ENCODE data around the gene ME1.

ME1 gene

GRCh38 chr6:83385473-83385872, 45.4 kb downstream of the ME1 start:
- Histone ChIP-seq H4K20me1 (ENCODE audit: insufficient read depth, low read length, poor library complexity, severe bottlenecking) (no peaks in the 10 kb centered on the region), H3K9me3 (ENCODE audit: insufficient read depth, low read depth, low read length) (no peaks in the 10 kb centered on the region), H3K79me2 (ENCODE audit: insufficient read depth, low read length) (no peaks in the 10 kb centered on the region), H2AFZ (ENCODE audit: low read length) (no peak overlapping the region), H3K9ac (ENCODE audit: low read depth, low read length, poor library complexity, severe bottlenecking) (no peak overlapping the region), H3K4me1 (ENCODE audit: insufficient read depth, low read length, poor library complexity, severe bottlenecking) (no peaks in the 10 kb centered on the region), H3K36me3 (ENCODE audit: insufficient read depth, low read length) (no peaks in the 10 kb centered on the region), H3K9me2 (replicated peaks; ENCODE audit: low read depth, low read length) (no peaks in the 10 kb centered on the region), H3F3A (ENCODE audit: low read depth) (no peaks in the 10 kb centered on the region), H3K4me3 (ENCODE audit: low read length, poor library complexity, severe bottlenecking) (no peak overlapping the region), H3K4me2 (ENCODE audit: low read depth, low read length, poor library complexity, severe bottlenecking) (no peak overlapping the region), H3K27me3 (ENCODE audit: insufficient read depth, low read length, poor library complexity, severe bottlenecking) (no peaks in the 10 kb centered on the region)
- TF ChIP-seq CTCF (conservative IDR thresholded peaks at IDR 0.05; ENCODE audit: low read length) (no peak), EZH2phosphoT487 (IDR thresholded peaks at IDR 0.05; ENCODE audit: borderline replicate concordance) (no peak)

DNA sequence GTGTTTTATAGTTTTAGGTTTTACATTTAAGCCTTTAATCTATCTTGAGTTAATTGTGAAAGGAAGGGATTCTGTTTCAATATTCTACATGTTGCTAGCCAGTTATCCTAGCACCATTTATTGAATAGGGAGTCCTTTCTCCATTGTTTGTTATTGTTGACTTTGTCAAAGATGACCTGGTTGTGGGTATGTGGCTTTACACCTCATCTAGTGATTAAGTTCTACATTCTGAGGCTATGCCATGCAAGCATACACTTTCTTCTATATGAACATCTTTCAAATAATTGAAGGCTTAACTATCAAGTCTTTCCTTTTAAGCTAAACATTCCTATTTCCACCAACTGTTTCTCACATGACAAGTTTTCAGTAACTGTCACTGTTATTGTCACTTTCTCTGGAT, 46.1 kb downstream of the ME1 start:
- H2AFZ ChIP-seq (ENCODE audit: low read length): no peak overlapping the region
- H3F3A ChIP-seq (ENCODE audit: low read depth): no peaks in the 10 kb centered on the region
- H4K20me1 ChIP-seq (ENCODE audit: insufficient read depth, low read length, poor library complexity, severe bottlenecking): no peaks in the 10 kb centered on the region
- no peaks in the 10 kb centered on the region for H3K36me3 ChIP-seq (ENCODE audit: insufficient read depth, low read length)
- H3K9ac ChIP-seq (ENCODE audit: low read depth, low read length, poor library complexity, severe bottlenecking): no peak overlapping the region
- H3K4me1 ChIP-seq (ENCODE audit: insufficient read depth, low read length, poor library complexity, severe bottlenecking): no peaks in the 10 kb centered on the region
- no peaks in the 10 kb centered on the region for H3K9me3 ChIP-seq (ENCODE audit: insufficient read depth, low read depth, low read length)
- no peak overlapping the region for H3K4me2 ChIP-seq (ENCODE audit: low read depth, low read length, poor library complexity, severe bottlenecking)
- no peaks in the 10 kb centered on the region for H3K27me3 ChIP-seq (ENCODE audit: insufficient read depth, low read length, poor library complexity, severe bottlenecking)
- H3K79me2 ChIP-seq (ENCODE audit: insufficient read depth, low read length): no peaks in the 10 kb centered on the region
- no peak overlapping the region for H3K4me3 ChIP-seq (ENCODE audit: low read length, poor library complexity, severe bottlenecking)
- TF ChIP-seq EZH2phosphoT487 (IDR thresholded peaks at IDR 0.05; ENCODE audit: borderline replicate concordance) (no peak), CTCF (conservative IDR thresholded peaks at IDR 0.05; ENCODE audit: low read length) (no peak)
- H3K9me2 ChIP-seq (replicated peaks; ENCODE audit: low read depth, low read length): no peaks in the 10 kb centered on the region

GRCh38 chr6:83381949-83382348, 48.9 kb downstream of the ME1 start:
- H3K4me1 ChIP-seq (ENCODE audit: insufficient read depth, low read length, poor library complexity, severe bottlenecking): no peaks in the 10 kb centered on the region
- no peak overlapping the region for H3K9ac ChIP-seq (ENCODE audit: low read depth, low read length, poor library complexity, severe bottlenecking)
- H3K27me3 ChIP-seq (ENCODE audit: insufficient read depth, low read length, poor library complexity, severe bottlenecking): no peaks in the 10 kb centered on the region
- no peak overlapping the region for H2AFZ ChIP-seq (ENCODE audit: low read length)
- H4K20me1 ChIP-seq (ENCODE audit: insufficient read depth, low read length, poor library complexity, severe bottlenecking): no peaks in the 10 kb centered on the region
- no peak overlapping the region for H3K4me3 ChIP-seq (ENCODE audit: low read length, poor library complexity, severe bottlenecking)
- H3F3A ChIP-seq (ENCODE audit: low read depth): no peaks in the 10 kb centered on the region
- no peak overlapping the region for H3K4me2 ChIP-seq (ENCODE audit: low read depth, low read length, poor library complexity, severe bottlenecking)
- no peaks in the 10 kb centered on the region for H3K36me3 ChIP-seq (ENCODE audit: insufficient read depth, low read length)
- no peaks in the 10 kb centered on the region for H3K9me3 ChIP-seq (ENCODE audit: insufficient read depth, low read depth, low read length)
- H3K9me2 ChIP-seq (replicated peaks; ENCODE audit: low read depth, low read length): no peaks in the 10 kb centered on the region
- H3K79me2 ChIP-seq (ENCODE audit: insufficient read depth, low read length): no peaks in the 10 kb centered on the region
- TF ChIP-seq CTCF (conservative IDR thresholded peaks at IDR 0.05; ENCODE audit: low read length): no peak
- TF ChIP-seq EZH2phosphoT487 (IDR thresholded peaks at IDR 0.05; ENCODE audit: borderline replicate concordance): no peak
